ENCODE data around the gene MGAT5B. TPM values are rescaled to one million over a fixed set of nuclear protein-coding genes. Genes with fewer than 3 reads are reported as not detected.

Gene MGAT5B
- total and polyA plus RNA-seq, 4 donors, result 0.28 to 0.67 (median 0.46) TPM

- H3K27me3 ChIP-seq (ENCODE audit: control insufficient read depth in 3 of 3, insufficient read depth in 3 of 3, low read length in 2 of 3), result peaks cover 0 to 15% (median 8%) of the 10 kb centered on the region in 3 donors
- no peak overlapping the region for H3K9ac ChIP-seq (ENCODE audit: insufficient read depth in 1 of 2, low read length in 2 of 2)
- WGBS, 2 donors, result 82 to 83% methylated on average over 7 of the region's 7 CpGs
- TF ChIP-seq CTCF (IDR thresholded peaks at IDR 0.05; ENCODE audit: control extremely low read depth, extremely low read depth), result no peak
- ATAC-seq (ENCODE audit: insufficient read depth, low FRiP score), result no peak
- no peak overlapping the region for H3K27ac ChIP-seq (ENCODE audit: low read depth in 1 of 2, low read length in 1 of 2)
- DNase-seq, result no peak
- no peaks in the 10 kb centered on the region for H3K4me1 ChIP-seq (ENCODE audit: control insufficient read depth in 5 of 5, insufficient read depth in 5 of 5, low read length in 5 of 5)
- peaks cover 0 to 2% (median 0%) of the 10 kb centered on the region in 4 donors for H3K9me3 ChIP-seq (ENCODE audit: control insufficient read depth in 4 of 4, insufficient read depth in 3 of 4, low read length in 3 of 4)
- no peak overlapping the region for H3K4me3 ChIP-seq
- no peaks in the 10 kb centered on the region for H3K36me3 ChIP-seq (ENCODE audit: control insufficient read depth in 4 of 4, insufficient read depth in 4 of 4, low read length in 4 of 4)
Measured at GRCh38 chr17:76864024-76864423, 4.2 kb upstream of the MGAT5B start.

GRCh38 chr17:76865174-76865573, 3.0 kb upstream of the MGAT5B start:
- WGBS, 2 donors, result 79 to 88% methylated on average over 10 of the region's 10 CpGs
- no peak for DNase-seq

GRCh38 chr17:76866203-76866602, 2.0 kb upstream of the MGAT5B start:
- H3K4me3 ChIP-seq, result no peak overlapping the region
- peaks cover 0 to 4% (median 0%) of the 10 kb centered on the region in 5 donors for H3K4me1 ChIP-seq (ENCODE audit: control insufficient read depth in 5 of 5, insufficient read depth in 5 of 5, low read length in 5 of 5)
- TF ChIP-seq CTCF (IDR thresholded peaks at IDR 0.05; ENCODE audit: control extremely low read depth, extremely low read depth), result no peak
- DNase-seq (no peak), ATAC-seq (ENCODE audit: insufficient read depth, low FRiP score) (no peak)
- no peak overlapping the region for H3K9ac ChIP-seq (ENCODE audit: insufficient read depth in 1 of 2, low read length in 2 of 2)
- H3K9me3 ChIP-seq (ENCODE audit: control insufficient read depth in 4 of 4, insufficient read depth in 3 of 4, low read length in 3 of 4), result peaks cover 0 to 2% (median 0%) of the 10 kb centered on the region in 4 donors
- H3K27ac ChIP-seq (ENCODE audit: low read depth in 1 of 2, low read length in 1 of 2), result no peak overlapping the region
- WGBS, 2 donors, result 76 to 93% methylated on average over 5 of the region's 5 CpGs
- peaks cover 3 to 32% (median 19%) of the 10 kb centered on the region in 3 donors for H3K27me3 ChIP-seq (ENCODE audit: control insufficient read depth in 3 of 3, insufficient read depth in 3 of 3, low read length in 2 of 3)
- no peaks in the 10 kb centered on the region for H3K36me3 ChIP-seq (ENCODE audit: control insufficient read depth in 4 of 4, insufficient read depth in 4 of 4, low read length in 4 of 4)

More at GRCh38 chr17:76865174-76865573, 3.0 kb upstream of the MGAT5B start:
- Histone ChIP-seq H3K4me1 (ENCODE audit: control insufficient read depth in 5 of 5, insufficient read depth in 5 of 5, low read length in 5 of 5) (peaks cover 0 to 4% (median 0%) of the 10 kb centered on the region in 5 donors), H3K27ac (ENCODE audit: low read depth in 1 of 2, low read length in 1 of 2) (no peak overlapping the region), H3K4me3 (no peak overlapping the region), H3K36me3 (ENCODE audit: control insufficient read depth in 4 of 4, insufficient read depth in 4 of 4, low read length in 4 of 4) (no peaks in the 10 kb centered on the region), H3K9ac (ENCODE audit: insufficient read depth in 1 of 2, low read length in 2 of 2) (no peak overlapping the region), H3K27me3 (ENCODE audit: control insufficient read depth in 3 of 3, insufficient read depth in 3 of 3, low read length in 2 of 3) (peaks cover 0 to 23% (median 9%) of the 10 kb centered on the region in 3 donors), H3K9me3 (ENCODE audit: control insufficient read depth in 4 of 4, insufficient read depth in 3 of 4, low read length in 3 of 4) (peaks cover 0 to 2% (median 0%) of the 10 kb centered on the region in 4 donors)
- no peak for TF ChIP-seq CTCF (IDR thresholded peaks at IDR 0.05; ENCODE audit: control extremely low read depth, extremely low read depth)
- no peak for ATAC-seq (ENCODE audit: insufficient read depth, low FRiP score)
